GM18508 (cell line): Measurements from ENCODE around the gene TLR1.
A peak's percentile ranks its signal among the peaks of the same experiment; 100 is the strongest.

Experiments
- ATAC-seq: cut with Tn5 transposase; IDR thresholded peaks from one replicate; pipeline ENCODE4 v1.9.1; 2021; ENCODE audit warnings: moderate number of reproducible peaks; ENCODE audit not compliant: insufficient read depth, unreplicated experiment

Gene TLR1, protein sequence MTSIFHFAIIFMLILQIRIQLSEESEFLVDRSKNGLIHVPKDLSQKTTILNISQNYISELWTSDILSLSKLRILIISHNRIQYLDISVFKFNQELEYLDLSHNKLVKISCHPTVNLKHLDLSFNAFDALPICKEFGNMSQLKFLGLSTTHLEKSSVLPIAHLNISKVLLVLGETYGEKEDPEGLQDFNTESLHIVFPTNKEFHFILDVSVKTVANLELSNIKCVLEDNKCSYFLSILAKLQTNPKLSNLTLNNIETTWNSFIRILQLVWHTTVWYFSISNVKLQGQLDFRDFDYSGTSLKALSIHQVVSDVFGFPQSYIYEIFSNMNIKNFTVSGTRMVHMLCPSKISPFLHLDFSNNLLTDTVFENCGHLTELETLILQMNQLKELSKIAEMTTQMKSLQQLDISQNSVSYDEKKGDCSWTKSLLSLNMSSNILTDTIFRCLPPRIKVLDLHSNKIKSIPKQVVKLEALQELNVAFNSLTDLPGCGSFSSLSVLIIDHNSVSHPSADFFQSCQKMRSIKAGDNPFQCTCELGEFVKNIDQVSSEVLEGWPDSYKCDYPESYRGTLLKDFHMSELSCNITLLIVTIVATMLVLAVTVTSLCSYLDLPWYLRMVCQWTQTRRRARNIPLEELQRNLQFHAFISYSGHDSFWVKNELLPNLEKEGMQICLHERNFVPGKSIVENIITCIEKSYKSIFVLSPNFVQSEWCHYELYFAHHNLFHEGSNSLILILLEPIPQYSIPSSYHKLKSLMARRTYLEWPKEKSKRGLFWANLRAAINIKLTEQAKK

GRCh38 chr4:38804654-38805295 lies at the start of gene TLR1:
Gene TLR1 (minus strand): TSS chr4:38804791. CDS start chr4:38798831, 5,960 bp downstream.
- ATAC-seq = peak; percentile 17

- no peak for ATAC-seq
Measured at GRCh38 chr4:38846015-38846414, 41.4 kb upstream of the TLR1 start.

- ATAC-seq = no peak
Measured at GRCh38 chr4:38842994-38843393, 38.4 kb upstream of the TLR1 start.

GRCh38 chr4:38837849-38838248 lies 33.3 kb upstream of the TLR1 start:
- ATAC-seq = no peak

- no peak for ATAC-seq
Measured at GRCh38 chr4:38837334-38837733, 32.7 kb upstream of the TLR1 start.

DNA sequence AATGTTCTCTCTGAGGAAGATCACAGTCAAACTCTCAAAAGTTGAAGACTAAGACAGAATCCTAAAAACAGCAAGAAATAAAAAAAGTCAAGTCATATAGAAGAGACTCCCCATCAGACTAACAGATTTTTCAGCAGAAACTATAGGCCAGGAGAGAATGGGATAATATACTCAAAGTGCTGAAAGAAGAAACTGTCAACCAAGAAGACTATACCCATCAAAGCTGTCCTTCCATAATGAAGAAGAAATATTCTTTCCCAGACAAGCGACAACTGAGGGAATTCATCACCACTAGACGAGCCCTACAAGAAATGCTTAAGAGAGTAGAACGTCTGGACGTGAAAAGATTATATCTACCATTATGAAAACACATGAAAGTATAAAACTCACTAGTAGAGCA lies 30.0 kb upstream of the TLR1 start:
- no peak for ATAC-seq

DNA sequence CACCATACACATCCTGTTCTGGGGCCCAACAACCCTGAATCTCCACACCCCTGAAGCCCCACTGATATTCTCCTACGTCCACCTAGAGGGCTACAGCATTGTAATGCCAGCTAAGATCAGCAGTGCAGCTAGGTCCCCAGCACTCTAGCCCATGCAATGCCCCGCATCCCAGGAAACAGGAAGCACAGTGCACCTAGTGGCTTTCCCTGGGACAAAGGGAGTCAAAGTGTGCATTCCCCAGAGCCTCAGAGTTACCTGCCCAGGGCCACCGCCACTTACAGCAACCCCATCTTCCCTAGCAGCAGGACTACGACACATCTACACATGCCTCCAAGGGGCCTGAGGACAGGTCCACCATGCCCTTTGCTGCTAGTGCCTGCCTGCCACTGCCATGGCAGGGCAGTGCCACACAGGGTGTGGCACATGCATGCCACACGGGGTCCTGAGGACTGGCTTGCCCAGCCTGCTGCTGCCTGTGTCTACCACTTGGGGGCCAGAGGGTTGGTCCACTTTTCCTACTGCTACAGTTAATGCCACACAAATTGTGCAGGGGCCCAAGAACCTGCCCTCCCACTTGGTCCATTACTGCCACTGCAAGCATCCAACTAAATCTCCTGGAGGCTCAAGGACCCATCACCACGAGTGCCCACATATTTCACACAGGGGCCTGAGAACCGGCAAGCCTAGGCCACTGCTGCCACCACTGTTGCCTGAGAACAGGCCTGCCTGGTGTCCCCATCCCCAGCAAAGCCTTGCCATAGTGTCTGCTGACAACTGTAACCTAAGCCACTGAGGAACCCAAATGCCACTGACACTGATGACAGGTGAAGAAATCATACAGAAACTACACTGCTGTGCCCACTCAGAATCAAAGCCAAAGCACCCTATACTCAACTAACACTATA lies 28.3 kb upstream of the TLR1 start:
- ATAC-seq = no peak

DNA sequence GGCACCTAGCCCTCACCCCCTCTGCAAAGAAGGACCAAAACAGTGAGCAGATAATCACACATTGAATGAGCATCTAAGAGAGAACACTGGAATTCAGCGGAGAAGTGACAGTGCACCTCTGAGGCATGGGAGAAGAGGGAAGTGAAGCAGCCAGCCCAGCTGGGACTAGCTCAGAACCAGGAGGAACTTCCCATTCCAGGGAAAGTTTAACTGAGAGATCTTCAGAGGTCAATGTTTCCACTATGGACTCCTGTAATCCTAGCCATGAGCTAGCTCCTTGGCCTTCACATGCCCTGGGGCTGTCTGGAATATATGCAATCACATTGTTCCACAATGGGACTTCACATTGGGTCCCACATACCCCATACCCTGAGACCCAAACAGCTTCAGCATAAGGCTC lies 27.6 kb upstream of the TLR1 start:
- ATAC-seq = no peak

DNA sequence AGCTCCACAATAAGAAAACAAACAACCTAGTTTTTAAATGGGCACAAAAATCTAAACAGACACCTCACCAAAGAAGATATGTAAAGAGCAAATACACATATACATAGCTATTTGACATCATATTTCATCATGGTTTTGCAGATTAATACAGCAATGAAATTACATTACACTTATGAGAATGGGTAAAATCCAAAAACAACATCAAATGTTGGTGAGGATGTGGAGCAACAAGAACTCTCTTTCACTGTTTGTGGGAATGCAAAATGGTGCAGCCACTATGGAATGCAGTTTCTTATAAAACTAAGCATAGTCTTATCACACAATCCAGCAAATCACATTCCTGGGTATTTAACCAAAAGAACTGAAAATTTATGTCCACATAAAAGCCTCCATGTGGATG lies 27.1 kb upstream of the TLR1 start:
- ATAC-seq = no peak

GRCh38 chr4:38829237-38829636 lies 24.6 kb upstream of the TLR1 start:
- no peak for ATAC-seq

DNA sequence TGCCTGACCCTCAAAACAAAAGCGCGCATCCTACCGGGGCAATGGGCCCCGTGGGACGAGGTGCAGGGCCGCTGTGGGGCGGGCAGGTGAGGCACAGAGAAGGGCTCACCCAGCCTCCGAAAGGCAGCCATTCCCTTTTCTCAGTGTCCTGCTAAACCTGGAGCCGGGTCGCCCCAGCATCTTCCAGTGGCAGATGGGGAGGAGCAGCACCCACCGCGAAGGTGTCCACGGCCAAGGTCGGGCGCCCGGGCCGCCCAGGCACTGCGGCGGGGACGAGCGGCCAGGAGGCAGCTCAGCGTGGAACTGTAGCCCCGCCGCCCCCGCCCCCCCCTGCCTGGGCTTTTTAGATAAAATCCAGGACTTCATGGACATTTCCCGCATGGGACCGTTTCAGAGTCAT lies 19.2 kb upstream of the TLR1 start:
- ATAC-seq = no peak

- no peak for ATAC-seq
Measured at GRCh38 chr4:38822748-38823303, 18.2 kb upstream of the TLR1 start.

- ATAC-seq = no peak
Measured at GRCh38 chr4:38821739-38822138, 17.1 kb upstream of the TLR1 start.

DNA sequence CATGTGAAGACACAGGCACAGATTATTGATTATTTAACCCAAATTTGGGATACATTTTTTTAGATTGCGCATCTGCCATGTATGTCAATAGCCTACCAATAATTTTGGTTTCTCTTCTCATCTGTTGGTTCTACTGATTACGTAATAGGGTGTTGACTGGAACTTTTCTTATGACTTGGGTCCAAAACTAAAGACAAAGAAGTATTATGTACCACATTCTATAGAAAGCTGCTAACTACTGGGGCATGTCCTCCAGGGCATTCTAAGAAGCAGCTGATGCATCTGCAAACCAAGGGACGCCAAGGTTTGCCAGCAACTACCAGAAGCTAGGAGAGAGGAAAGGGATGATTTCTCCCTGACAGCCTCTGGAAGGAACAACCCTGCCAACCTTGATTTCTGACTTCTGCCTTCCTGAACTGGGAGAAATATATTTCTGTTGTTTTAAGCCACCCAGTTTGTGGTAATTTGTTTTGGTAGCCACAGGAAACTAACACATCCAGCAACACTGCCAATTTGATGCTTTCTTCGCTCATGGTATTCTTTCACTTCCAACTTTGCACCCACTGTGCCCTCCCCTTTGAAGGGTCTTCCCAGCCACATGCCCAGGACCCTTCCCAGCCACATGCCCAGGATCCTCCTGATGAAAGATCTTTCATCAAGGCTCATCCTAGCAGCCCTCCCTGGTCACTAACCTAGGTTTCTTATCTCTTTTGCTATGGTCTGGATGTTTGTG lies 15.9 kb upstream of the TLR1 start:
- no peak for ATAC-seq

GRCh38 chr4:38819569-38819968 lies 15.0 kb upstream of the TLR1 start:
- ATAC-seq = no peak

GRCh38 chr4:38818441-38818976 lies 13.9 kb upstream of the TLR1 start:
- ATAC-seq = peak; percentile 35

GRCh38 chr4:38815885-38816782 lies 11.5 kb upstream of the TLR1 start:
- no peak for ATAC-seq

- no peak for ATAC-seq
Measured at GRCh38 chr4:38814386-38814785, 9.8 kb upstream of the TLR1 start.
